Astrocyte (in vitro differentiated cells and primary cell): ENCODE results near the gene KCNMA1.

Source experiments
- CTCF ChIP-seq: IDR thresholded peaks from 2 replicates; pipeline ENCODE4 v1.5.1; 2011; ENCODE audit warnings: low read depth, mild to moderate bottlenecking, inconsistent platforms, low read length, moderate library complexity; ENCODE audit not compliant: insufficient read depth
- EZH2 ChIP-seq: IDR thresholded peaks from 2 replicates; pipeline ENCODE4 v1.6.1; 2012; ENCODE audit warnings: mild to moderate bottlenecking, low read length, inconsistent platforms; ENCODE audit not compliant: insufficient read depth

- TF ChIP-seq CTCF = no peak
- TF ChIP-seq EZH2 = no peak
Measured at GRCh38 chr10:77513220-77513619, 124.4 kb downstream of the KCNMA1 start.
